ENCODE data around the gene THSD4.

The THSD4 gene

GRCh38 chr15:71754660-71755059, 639.4 kb downstream of the THSD4 start:
- no peak for DNase-seq (ENCODE audit: low read depth)

GRCh38 chr15:71755092-71755970, 640.1 kb downstream of the THSD4 start:
- no peak for DNase-seq (ENCODE audit: low read depth)

GRCh38 chr15:71756599-71757352, 641.5 kb downstream of the THSD4 start:
- DNase-seq (ENCODE audit: low read depth): no peak

- no peak for DNase-seq (ENCODE audit: low read depth)
These were observed 642.7 kb downstream of the THSD4 start for GRCh38 chr15:71757741-71758530.

GRCh38 chr15:71758711-71759110, 643.4 kb downstream of the THSD4 start:
- DNase-seq (ENCODE audit: low read depth): no peak

GRCh38 chr15:71760852-71761251, 645.6 kb downstream of the THSD4 start:
- DNase-seq (ENCODE audit: low read depth): no peak

GRCh38 chr15:71761649-71762048, 646.4 kb downstream of the THSD4 start:
- no peak for DNase-seq (ENCODE audit: low read depth)

- no peak for DNase-seq (ENCODE audit: low read depth)
These were observed 652.9 kb downstream of the THSD4 start for GRCh38 chr15:71768184-71768583.

- no peak for DNase-seq (ENCODE audit: low read depth)
These were observed 658.1 kb downstream of the THSD4 start for GRCh38 chr15:71773206-71773859.

GRCh38 chr15:71775856-71776255, 660.6 kb downstream of the THSD4 start:
- DNase-seq (ENCODE audit: low read depth): no peak

GRCh38 chr15:71776304-71776703, 661.0 kb downstream of the THSD4 start:
- DNase-seq (ENCODE audit: low read depth): no peak

GRCh38 chr15:71777216-71777943, 662.1 kb downstream of the THSD4 start:
- DNase-seq (ENCODE audit: low read depth): no peak

- no peak for DNase-seq (ENCODE audit: low read depth)
These were observed 664.0 kb downstream of the THSD4 start for GRCh38 chr15:71779073-71779797.

- DNase-seq (ENCODE audit: low read depth): peak; percentile 29
These were observed 665.1 kb downstream of the THSD4 start for GRCh38 chr15:71780115-71780976.

- no peak for DNase-seq (ENCODE audit: low read depth)
These were observed 666.1 kb downstream of the THSD4 start for GRCh38 chr15:71781179-71781964.

- no peak for DNase-seq (ENCODE audit: low read depth)
These were observed 666.6 kb downstream of the THSD4 start for GRCh38 chr15:71781965-71782265.

- DNase-seq (ENCODE audit: low read depth): no peak
These were observed 667.3 kb downstream of the THSD4 start for GRCh38 chr15:71782422-71783165.

GRCh38 chr15:71784719-71785118, 669.4 kb downstream of the THSD4 start:
- no peak for DNase-seq (ENCODE audit: low read depth)

All from CMK (cell line).